SH-SY5Y (cell line): Measurements from ENCODE around the gene PNISR.

Experiments
- GATA2 ChIP-seq: IDR thresholded peaks from 2 replicates; pipeline ENCODE4 v1.6.1; 2011; ENCODE audit warnings: mild to moderate bottlenecking, low read depth, low read length
- GATA3 ChIP-seq: IDR thresholded peaks from 2 replicates; pipeline ENCODE4 v1.6.1; 2011; ENCODE audit warnings: low read depth, mild to moderate bottlenecking, low read length, moderate library complexity

- TF ChIP-seq GATA2 (no peak), GATA3 (no peak)
Observed at GRCh38 chr6:99434702-99435530, 9.8 kb upstream of the PNISR start.
